SIG-M5 treated with dmso at 0.1 percent for 504 hours (cell line): ENCODE measurements around the gene COG2.
"Not testable (repeated sequence)": the region's sequence is repeated elsewhere in the genome, so short reads cannot be mapped to it uniquely, and the experiment has no call there.

ENCODE experiments used
- DNase-seq: peaks from one replicate; lab custom pipeline; 2025; ENCODE audit not compliant: unreplicated experiment; lab: John Stamatoyannopoulos, UW

The COG2 gene

GRCh38 chr1:230674581-230674980 is 32.3 kb downstream of the COG2 start:
- no peak for DNase-seq

GRCh38 chr1:230677200-230677599 is 34.9 kb downstream of the COG2 start:
- DNase-seq, result no peak

- DNase-seq, result no peak
These were observed 36.9 kb downstream of the COG2 start for GRCh38 chr1:230679192-230679591.

- no peak for DNase-seq
These were observed 37.5 kb downstream of the COG2 start for GRCh38 chr1:230679825-230680224.

GRCh38 chr1:230680300-230681025 is 38.2 kb downstream of the COG2 start:
- no peak for DNase-seq

GRCh38 chr1:230681599-230681998 is 39.3 kb downstream of the COG2 start:
- DNase-seq, result peak; percentile 13

GRCh38 chr1:230682274-230682673 is 40.0 kb downstream of the COG2 start:
- no peak for DNase-seq

- DNase-seq, result no peak
These were observed 40.8 kb downstream of the COG2 start for GRCh38 chr1:230682882-230683610.

- no peak for DNase-seq
These were observed 41.9 kb downstream of the COG2 start for GRCh38 chr1:230684146-230684545.

GRCh38 chr1:230684998-230685397 is 42.7 kb downstream of the COG2 start:
- no peak for DNase-seq

GRCh38 chr1:230686747-230687146 is 44.5 kb downstream of the COG2 start:
- DNase-seq, result no peak

GRCh38 chr1:230690101-230690500 is 47.8 kb downstream of the COG2 start:
- no peak for DNase-seq

GRCh38 chr1:230691615-230692014 is 49.3 kb downstream of the COG2 start:
- DNase-seq, result no peak

GRCh38 chr1:230693221-230693620 is 50.9 kb downstream of the COG2 start:
- no peak for DNase-seq

GRCh38 chr1:230693777-230694176 is 51.5 kb downstream of the COG2 start:
- DNase-seq, result no peak

- DNase-seq, result no peak
These were observed 52.2 kb downstream of the COG2 start for GRCh38 chr1:230694464-230694863.

- DNase-seq, result no peak
These were observed 52.7 kb downstream of the COG2 start for GRCh38 chr1:230694991-230695390.

- no peak for DNase-seq
These were observed 53.9 kb downstream of the COG2 start for GRCh38 chr1:230696218-230696617.

GRCh38 chr1:230696722-230697437 is 54.6 kb downstream of the COG2 start:
- DNase-seq, result no peak

GRCh38 chr1:230698130-230698529 is 55.8 kb downstream of the COG2 start:
- no peak for DNase-seq

- not testable (repeated sequence) for DNase-seq
These were observed 56.7 kb downstream of the COG2 start for GRCh38 chr1:230698964-230699363.

- no peak for DNase-seq
These were observed 57.4 kb downstream of the COG2 start for GRCh38 chr1:230699716-230700115.
